HepG2 (cell line): Measurements from ENCODE around the gene NCAM2.

Source experiments
- CBX5 ChIP-seq: sonication (generic); formaldehyde crosslinking; IDR thresholded peaks from 2 replicates; pipeline ENCODE4 v1.4.0; 2020; ENCODE audit warnings: missing genetic modification reagents, borderline replicate concordance
- EZH2 ChIP-seq: conservative IDR thresholded peaks from 2 replicates; pipeline ENCODE4 v1.6.1; 2012; ENCODE audit warnings: mild to moderate bottlenecking, low read depth, low read length, moderate library complexity
- HBP1 ChIP-seq: IDR thresholded peaks from 2 replicates; pipeline ENCODE4 v1.6.1; 2016; ENCODE audit warnings: low read depth, control low read depth
- ZBTB10 ChIP-seq: sonication (generic); formaldehyde crosslinking; IDR thresholded peaks from 2 replicates; pipeline ENCODE4 v1.4.0; 2020; ENCODE audit warnings: missing genetic modification reagents, borderline replicate concordance

DNA sequence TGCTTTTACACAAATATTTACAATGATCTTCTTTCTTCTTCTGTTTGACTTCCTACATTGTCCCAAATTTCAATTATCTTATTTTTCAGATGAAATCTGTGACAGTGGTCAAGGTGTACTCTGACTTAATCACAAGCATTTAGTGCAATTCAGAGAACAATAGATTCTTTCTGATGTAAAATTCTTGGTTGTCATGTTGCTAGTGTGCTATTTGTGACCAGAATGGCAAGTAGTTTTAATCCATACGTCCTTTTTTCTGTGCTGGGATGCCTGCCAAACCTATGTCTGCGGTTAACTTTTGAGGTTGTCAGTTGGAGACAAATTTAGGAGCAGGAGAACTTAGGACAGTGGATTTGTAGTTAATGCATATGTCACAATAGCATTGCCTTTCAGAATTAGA is 31.0 kb downstream of the NCAM2 start:
- TF ChIP-seq EZH2 (no peak), ZBTB10 (CRISPR knock-in tag) (no peak), HBP1 (CRISPR knock-in tag) (no peak), CBX5 (no peak)
